ENCODE results near the gene TMEM123. TPM values are rescaled to one million over a fixed set of nuclear protein-coding genes. Genes with fewer than 3 reads are reported as not detected.

The TMEM123 gene
- total RNA-seq, 1 experiment from 2014 or later, result 236 TPM

GRCh38 chr11:102464859-102465500 lies 12.4 kb upstream of the TMEM123 start:
- Mint-ChIP-seq H3K4me3 (ENCODE audit: low read depth, unreplicated experiment) (no peak overlapping the region), H3K36me3 (ENCODE audit: insufficient read depth, unreplicated experiment) (no peaks in the 10 kb centered on the region), H3K4me1 (ENCODE audit: low read depth, unreplicated experiment) (peaks cover 48% of the 10 kb centered on the region), H3K27me3 (ENCODE audit: unreplicated experiment) (no peaks in the 10 kb centered on the region), H3K27ac (ENCODE audit: unreplicated experiment) (no peak overlapping the region), H3K9me3 (ENCODE audit: low read depth, unreplicated experiment) (no peaks in the 10 kb centered on the region)
- CTCF ChIA-PET, result no interaction called here
- BruUV-seq (replicated peaks), result no TSS peak
- no peak for TF ChIP-seq CTCF (IDR thresholded peaks at IDR 0.05; ENCODE audit: unreplicated experiment)
- no peak for DNase-seq
- intact Hi-C loops (cut with micrococcal nuclease; ENCODE audit: unreplicated experiment), result no loop called here

GRCh38 chr11:102464037-102464436 lies 11.5 kb upstream of the TMEM123 start:
- no peak overlapping the region for H3K4me3 Mint-ChIP-seq (ENCODE audit: low read depth, unreplicated experiment)
- no peak for TF ChIP-seq CTCF (IDR thresholded peaks at IDR 0.05; ENCODE audit: unreplicated experiment)
- no peaks in the 10 kb centered on the region for H3K27me3 Mint-ChIP-seq (ENCODE audit: unreplicated experiment)
- H3K36me3 Mint-ChIP-seq (ENCODE audit: insufficient read depth, unreplicated experiment), result no peaks in the 10 kb centered on the region
- no peak overlapping the region for H3K27ac Mint-ChIP-seq (ENCODE audit: unreplicated experiment)
- CTCF ChIA-PET, result no interaction called here
- no peak for DNase-seq
- intact Hi-C loops (cut with micrococcal nuclease; ENCODE audit: unreplicated experiment), result no loop called here
- peaks cover 39% of the 10 kb centered on the region for H3K4me1 Mint-ChIP-seq (ENCODE audit: low read depth, unreplicated experiment)
- BruUV-seq (replicated peaks), result no TSS peak
- H3K9me3 Mint-ChIP-seq (ENCODE audit: low read depth, unreplicated experiment), result no peaks in the 10 kb centered on the region

GRCh38 chr11:102462610-102463009 lies 10.0 kb upstream of the TMEM123 start:
- CTCF ChIA-PET, result no interaction called here
- peaks cover 39% of the 10 kb centered on the region for H3K4me1 Mint-ChIP-seq (ENCODE audit: low read depth, unreplicated experiment)
- no peaks in the 10 kb centered on the region for H3K27me3 Mint-ChIP-seq (ENCODE audit: unreplicated experiment)
- no TSS peak for BruUV-seq (replicated peaks)
- no peak overlapping the region for H3K27ac Mint-ChIP-seq (ENCODE audit: unreplicated experiment)
- DNase-seq, result no peak
- no peaks in the 10 kb centered on the region for H3K36me3 Mint-ChIP-seq (ENCODE audit: insufficient read depth, unreplicated experiment)
- no peak overlapping the region for H3K4me3 Mint-ChIP-seq (ENCODE audit: low read depth, unreplicated experiment)
- no peak for TF ChIP-seq CTCF (IDR thresholded peaks at IDR 0.05; ENCODE audit: unreplicated experiment)
- intact Hi-C loops (cut with micrococcal nuclease; ENCODE audit: unreplicated experiment), result no loop called here
- H3K9me3 Mint-ChIP-seq (ENCODE audit: low read depth, unreplicated experiment), result no peaks in the 10 kb centered on the region

- TF ChIP-seq CTCF (IDR thresholded peaks at IDR 0.05; ENCODE audit: unreplicated experiment), result no peak
- Mint-ChIP-seq H3K27ac (ENCODE audit: unreplicated experiment) (no peak overlapping the region), H3K4me3 (ENCODE audit: low read depth, unreplicated experiment) (no peak overlapping the region), H3K27me3 (ENCODE audit: unreplicated experiment) (no peaks in the 10 kb centered on the region), H3K9me3 (ENCODE audit: low read depth, unreplicated experiment) (no peaks in the 10 kb centered on the region), H3K36me3 (ENCODE audit: insufficient read depth, unreplicated experiment) (peaks cover 2% of the 10 kb centered on the region), H3K4me1 (ENCODE audit: low read depth, unreplicated experiment) (peaks cover 51% of the 10 kb centered on the region)
- CTCF ChIA-PET, result no interaction called here
- BruUV-seq (replicated peaks), result no TSS peak
- no peak for DNase-seq
- intact Hi-C loops (cut with micrococcal nuclease; ENCODE audit: unreplicated experiment), result no loop called here
Measured at GRCh38 chr11:102459393-102459792, 6.8 kb upstream of the TMEM123 start.

All from Calu3 (cell line).